Breast epithelium (tissue), 4 donors: ENCODE results near the gene BTF3. TPM values are rescaled to one million over a fixed set of nuclear protein-coding genes. Genes with fewer than 3 reads are reported as not detected.

Experiments used
- DNase-seq, 2 donors: peaks; one replicate each; pipeline ENCODE4 v3.0.0-alpha.2; 2019; ENCODE audit warnings: low spot score in 2 of 2
- H3K27ac ChIP-seq, 2 donors: fragments of 200-600 bp; sonication (generic) in 1 of 2; one replicate each; pipeline ENCODE4 v1.5.1; 2016 to 2019; ENCODE audit warnings: mild to moderate bottlenecking in 1 of 2
- H3K27me3 ChIP-seq, 2 donors: fragments of 200-600 bp; sonication (generic) in 1 of 2; one replicate each; pipeline versions ENCODE4 v1.5.1 to v1.6.0; 2017 to 2019; ENCODE audit warnings: control low read depth in 1 of 2, mild to moderate bottlenecking in 1 of 2
- H3K36me3 ChIP-seq: fragments of 200-600 bp; one replicate; pipeline ENCODE4 v1.5.1; 2019
- H3K4me1 ChIP-seq, 2 donors: fragments of 200-600 bp; sonication (generic); one replicate each; pipeline ENCODE4 v1.5.1; 2016 to 2019; ENCODE audit warnings: control low read depth in 1 of 2
- H3K4me3 ChIP-seq, 3 donors: fragments of 200-600 bp; sonication (generic); 1 replicate in 2 of 3; 2 replicates in 1 of 3; pipeline ENCODE4 v1.5.1; 2016 to 2019; ENCODE audit warnings: mild to moderate bottlenecking in 3 of 3, moderate library complexity in 2 of 3
- H3K9me3 ChIP-seq, 2 donors: fragments of 200-600 bp; sonication (generic) in 1 of 2; one replicate each; pipeline ENCODE4 v1.5.1; 2016 to 2019; ENCODE audit warnings: control low read depth in 1 of 2
- CTCF ChIP-seq, 3 donors: fragments of 450-650 bp; IDR thresholded peaks; one replicate each; pipeline ENCODE4 v1.5.1; 2016 to 2017; ENCODE audit warnings: antibody characterized with exemption in 3 of 3, mild to moderate bottlenecking in 3 of 3, moderate library complexity in 3 of 3
- POLR2A ChIP-seq: fragments of 450-650 bp; IDR thresholded peaks from one replicate; pipeline ENCODE4 v1.6.1; 2016; ENCODE audit warnings: antibody characterized with exemption, mild to moderate bottlenecking, moderate library complexity
- POLR2AphosphoS5 ChIP-seq, 3 donors: sonication (generic); formaldehyde crosslinking; IDR thresholded peaks; one replicate each; pipeline ENCODE4 v1.6.1; 2017; ENCODE audit warnings: antibody characterized with exemption in 3 of 3
- intact Hi-C: fragments of 100-400 bp; cut with DNase I; formaldehyde crosslinking; loops from one replicate; pipeline ENCODE4 v1.15.1; 2023; ENCODE audit warnings: low total_unique reads
- total RNA-seq, 3 donors: library from RNA; depleted of rRNA; stranded (reverse); fragments of >200 nt; gene quantifications; one replicate each; pipeline ENCODE4 v1.1.0, GENCODE V29; 2016

Gene BTF3
- total RNA-seq, 3 donors from 2014 or later = 503 to 575 (median 519) TPM

DNA sequence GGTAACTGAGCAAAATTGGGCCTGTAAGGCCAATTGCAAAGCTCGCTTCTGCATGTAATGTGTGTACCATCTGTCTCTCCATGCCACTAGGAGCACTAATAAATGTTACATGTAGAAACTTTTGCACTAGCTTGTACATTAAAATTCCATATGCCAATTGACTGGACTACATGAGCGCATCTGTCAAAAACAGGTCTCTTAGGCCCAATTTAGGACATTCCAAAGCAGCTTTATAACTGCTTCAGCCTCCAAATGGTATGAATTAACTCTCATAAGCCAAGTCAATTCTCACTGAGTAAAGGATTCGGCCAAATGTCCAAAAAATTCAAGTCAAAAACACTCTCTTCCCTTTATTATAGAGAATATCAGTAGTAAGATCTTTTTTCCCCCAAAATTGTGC is 26.1 kb upstream of the BTF3 start:
- no peaks in the 10 kb centered on the region for H3K4me1 ChIP-seq
- DNase-seq = no peak
- no peak for TF ChIP-seq CTCF (IDR thresholded peaks at IDR 0.05)
- no peak for TF ChIP-seq POLR2A
- TF ChIP-seq POLR2AphosphoS5 (IDR thresholded peaks at IDR 0.05) = no peak
- no peaks in the 10 kb centered on the region for H3K36me3 ChIP-seq
- no peak overlapping the region for H3K27ac ChIP-seq
- no peak overlapping the region for H3K4me3 ChIP-seq
- H3K27me3 ChIP-seq = no peaks in the 10 kb centered on the region
- H3K9me3 ChIP-seq = no peaks in the 10 kb centered on the region
- intact Hi-C loops = no loop called here

DNA sequence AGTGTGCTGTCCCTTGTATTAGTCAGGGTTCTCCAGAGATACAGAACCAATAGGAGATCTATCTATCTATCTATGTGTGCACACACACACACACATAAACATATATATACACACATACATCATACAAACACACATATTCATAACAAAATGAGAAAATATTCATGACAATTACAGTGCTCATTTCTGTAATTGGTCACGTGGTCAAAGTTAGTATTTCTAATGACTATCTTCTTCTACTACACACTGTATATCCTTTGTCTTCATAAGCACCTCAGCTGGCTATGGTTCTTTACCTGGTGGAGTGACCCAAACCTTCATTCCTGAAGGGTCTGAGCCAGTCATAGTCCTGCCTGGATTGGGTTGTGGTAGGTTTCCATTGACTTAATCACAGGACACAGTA is 17.7 kb upstream of the BTF3 start:
- intact Hi-C loops = no loop called here
- TF ChIP-seq POLR2AphosphoS5 (IDR thresholded peaks at IDR 0.05) (no peak), POLR2A (no peak), CTCF (IDR thresholded peaks at IDR 0.05) (no peak)
- no peak overlapping the region for H3K27ac ChIP-seq

DNA sequence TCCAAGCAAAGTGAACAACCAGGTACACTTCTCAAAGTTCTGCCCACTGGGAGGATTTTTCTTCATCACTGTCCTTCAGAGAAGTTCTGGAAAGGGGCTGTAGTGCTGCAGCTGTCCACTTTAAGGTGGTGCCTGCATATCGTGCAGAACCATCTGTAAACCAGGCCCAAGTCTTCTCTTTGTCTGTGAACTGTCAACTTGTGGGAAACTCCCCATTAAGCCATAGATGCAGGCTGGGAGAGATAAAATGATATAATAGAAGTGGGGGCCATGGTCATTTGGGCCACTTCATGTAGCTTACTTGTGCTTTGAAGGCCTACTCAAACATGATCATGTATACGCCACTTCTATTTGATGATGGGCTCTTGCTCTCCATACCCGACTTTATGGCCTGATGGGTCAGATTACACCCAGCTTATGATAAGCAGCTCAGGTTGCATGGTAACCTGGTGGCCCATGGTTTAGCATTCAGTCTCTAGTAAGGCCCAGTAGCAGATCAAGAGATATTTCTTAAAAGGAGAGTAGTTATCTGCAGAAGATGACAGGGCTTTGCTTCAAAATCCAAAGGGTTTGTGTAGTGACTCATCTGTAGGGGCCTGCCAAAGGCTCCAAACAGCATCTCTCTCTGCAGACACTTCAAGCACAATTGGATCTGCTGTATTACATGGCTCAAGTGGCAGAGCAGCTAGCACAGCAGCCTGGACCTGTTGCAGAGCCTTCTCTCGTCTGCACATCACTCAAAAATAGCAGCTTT is 15.7 kb upstream of the BTF3 start:
- H3K27me3 ChIP-seq = no peaks in the 10 kb centered on the region
- no peak for TF ChIP-seq POLR2AphosphoS5 (IDR thresholded peaks at IDR 0.05)
- TF ChIP-seq POLR2A = no peak
- TF ChIP-seq CTCF (IDR thresholded peaks at IDR 0.05) = no peak
- H3K9me3 ChIP-seq = no peaks in the 10 kb centered on the region
- no peak overlapping the region for H3K27ac ChIP-seq
- H3K36me3 ChIP-seq = no peaks in the 10 kb centered on the region
- intact Hi-C loops = no loop called here
- DNase-seq = no peak
- no peak overlapping the region for H3K4me3 ChIP-seq
- H3K4me1 ChIP-seq = no peaks in the 10 kb centered on the region

More for the DNA sequence above, 17.7 kb upstream of the BTF3 start:
- Histone ChIP-seq H3K4me1 (no peaks in the 10 kb centered on the region), H3K36me3 (no peaks in the 10 kb centered on the region), H3K4me3 (no peak overlapping the region), H3K9me3 (no peaks in the 10 kb centered on the region), H3K27me3 (no peaks in the 10 kb centered on the region)
- no peak for DNase-seq

GRCh38 chr5:73483676-73484075 is 14.6 kb upstream of the BTF3 start:
- Histone ChIP-seq H3K27me3 (no peaks in the 10 kb centered on the region), H3K4me3 (no peak overlapping the region), H3K9me3 (no peaks in the 10 kb centered on the region), H3K36me3 (no peaks in the 10 kb centered on the region), H3K27ac (no peak overlapping the region), H3K4me1 (no peaks in the 10 kb centered on the region)
- intact Hi-C loops = no loop called here
- TF ChIP-seq POLR2A = no peak
- no peak for TF ChIP-seq CTCF (IDR thresholded peaks at IDR 0.05)
- no peak for TF ChIP-seq POLR2AphosphoS5 (IDR thresholded peaks at IDR 0.05)
- DNase-seq = no peak

- TF ChIP-seq POLR2AphosphoS5 (IDR thresholded peaks at IDR 0.05) (no peak), POLR2A (no peak), CTCF (IDR thresholded peaks at IDR 0.05) (no peak)
- no peaks in the 10 kb centered on the region for H3K9me3 ChIP-seq
- no peak overlapping the region for H3K4me3 ChIP-seq
- intact Hi-C loops = no loop called here
- H3K36me3 ChIP-seq = no peaks in the 10 kb centered on the region
- no peaks in the 10 kb centered on the region for H3K4me1 ChIP-seq
- no peak overlapping the region for H3K27ac ChIP-seq
- H3K27me3 ChIP-seq = no peaks in the 10 kb centered on the region
- DNase-seq = no peak
Measured at GRCh38 chr5:73484511-73484910, 13.7 kb upstream of the BTF3 start.
